Loucy (cell line): ENCODE data around the gene BCAS2.

Experiments used
- CTCF ChIP-seq: fragments of 200-600 bp; sonication (generic); conservative IDR thresholded peaks from 2 replicates; pipeline ENCODE4 v1.5.1; 2014; ENCODE audit warnings: mild to moderate bottlenecking, antibody characterized with exemption, low read length
- EZH2phosphoT487 ChIP-seq: fragments of 200-600 bp; IDR thresholded peaks from 2 replicates; pipeline ENCODE4 v1.6.1; 2018; ENCODE audit warnings: antibody characterized with exemption, mild to moderate bottlenecking, moderate library complexity, borderline replicate concordance

DNA sequence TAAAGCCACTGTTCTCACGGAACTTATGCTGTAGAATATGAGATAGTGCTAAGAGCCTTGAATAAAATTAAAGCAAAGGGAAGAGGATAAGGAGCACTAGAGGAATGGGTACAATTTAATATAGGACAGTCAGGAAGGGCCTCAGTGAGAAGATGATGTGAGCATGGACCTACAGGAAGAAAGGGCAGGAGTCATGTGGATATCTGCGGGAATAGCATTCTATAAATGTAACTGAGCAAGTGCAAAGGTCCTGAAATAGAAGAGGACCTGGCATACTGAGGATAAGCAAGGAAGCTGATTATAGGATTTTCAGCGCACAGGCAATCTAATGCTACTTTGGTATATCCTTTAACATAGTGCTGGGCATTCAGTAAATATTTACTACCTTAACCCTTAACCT is 12.6 kb upstream of the BCAS2 start:
- TF ChIP-seq CTCF (no peak), EZH2phosphoT487 (no peak)
